C1 segment of cervical spinal cord (tissue), 14 donors: ENCODE data around the gene TNNT2.
A peak's percentile ranks its signal among the peaks of the same experiment; 100 is the strongest.

ENCODE experiments used
- DNase-seq, 14 donors: peaks; one replicate each; lab custom pipeline; 2025; lab: John Stamatoyannopoulos, UW

TNNT2 gene

DNA sequence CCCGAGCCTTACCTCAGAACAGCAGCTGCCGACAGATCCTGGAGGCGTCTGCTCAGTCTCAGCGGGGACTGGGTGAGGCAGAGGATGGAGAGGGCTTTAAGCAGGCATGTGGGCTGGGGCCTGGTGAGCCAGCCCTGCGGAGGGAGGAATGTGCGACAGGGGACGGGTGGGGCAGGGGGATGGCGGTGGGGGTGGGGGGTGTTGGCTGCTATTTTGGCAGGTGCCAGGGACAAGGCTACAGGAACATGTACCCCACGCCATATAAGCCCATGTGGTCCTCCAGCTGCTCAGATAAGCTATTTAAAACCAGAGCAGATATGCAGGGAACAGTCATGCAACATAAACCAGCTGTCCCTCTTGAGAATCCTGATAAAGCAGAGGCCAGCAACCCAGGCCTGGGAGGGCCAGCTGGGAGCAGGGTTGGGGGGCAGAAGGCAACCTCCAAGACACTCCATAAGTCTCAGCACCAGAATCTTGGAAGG is at the start of gene TNNT2:
Gene TNNT2, minus strand, starts transcription at position 70 of the 482 bp plus-strand sequence. CDS start 4,426 bp downstream, outside the sequence.
- no peak for DNase-seq

DNA sequence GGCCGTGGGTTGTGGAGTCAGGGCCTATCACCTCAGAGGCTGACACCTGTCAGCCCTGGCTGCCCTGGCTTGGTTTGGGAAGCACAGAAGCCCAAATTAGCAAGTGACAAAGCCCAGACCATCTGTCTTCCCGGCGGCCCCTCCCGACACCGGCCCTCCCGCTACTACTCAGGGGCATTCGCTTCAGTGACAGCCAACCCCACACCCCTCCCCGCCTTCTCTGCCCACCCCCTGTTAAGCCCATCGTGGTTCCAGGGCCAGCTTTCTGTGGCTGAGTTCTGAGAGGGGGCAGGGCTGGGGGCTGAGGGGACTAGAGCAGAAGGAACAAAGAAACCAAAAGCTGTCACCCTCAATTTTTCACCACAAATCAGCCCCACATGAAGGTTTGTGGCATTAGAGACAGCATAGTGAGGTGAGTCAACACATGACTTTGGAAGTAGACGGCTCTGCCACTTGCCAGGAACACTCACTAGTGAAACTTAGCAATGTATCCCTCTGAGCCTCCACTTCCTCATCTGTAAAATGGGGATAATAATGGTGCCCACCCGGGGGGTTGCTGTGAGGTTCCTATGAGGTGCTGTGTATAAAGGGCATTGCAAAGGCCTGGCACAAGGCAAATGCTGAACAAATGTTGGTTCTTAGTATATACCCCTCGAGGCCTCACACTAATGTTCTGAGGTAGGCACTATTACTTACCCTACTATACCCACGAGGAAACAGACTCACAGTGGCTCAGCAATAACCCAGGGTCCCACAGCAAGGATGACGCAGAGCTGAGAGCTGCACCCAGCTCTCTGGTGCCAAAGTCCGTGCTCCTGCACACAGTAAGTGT is 49.2 kb upstream of the TNNT2 start:
- DNase-seq, result peak in 3 of 14 donors; percentile 10 to 95 (median 40)

DNA sequence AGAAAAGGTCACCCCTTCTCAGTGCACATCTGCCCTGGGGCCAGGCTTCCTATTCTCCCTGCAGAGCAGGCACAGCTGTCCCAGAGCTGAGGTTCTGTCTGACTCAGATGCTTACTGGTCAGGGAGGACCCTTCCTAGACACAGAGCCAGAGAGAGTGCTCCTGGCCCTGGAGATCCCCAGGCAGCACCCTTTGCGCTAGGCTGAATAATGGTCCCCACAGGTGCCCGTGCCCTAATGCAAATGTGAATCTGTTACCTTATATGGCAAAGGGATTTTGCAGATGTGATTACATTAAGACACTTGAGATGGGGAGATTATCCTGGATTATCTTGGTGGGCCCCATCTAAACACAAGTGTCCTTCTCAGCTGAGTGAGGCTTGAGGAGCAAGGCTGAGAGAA is 46.7 kb upstream of the TNNT2 start:
- DNase-seq, result no peak

DNA sequence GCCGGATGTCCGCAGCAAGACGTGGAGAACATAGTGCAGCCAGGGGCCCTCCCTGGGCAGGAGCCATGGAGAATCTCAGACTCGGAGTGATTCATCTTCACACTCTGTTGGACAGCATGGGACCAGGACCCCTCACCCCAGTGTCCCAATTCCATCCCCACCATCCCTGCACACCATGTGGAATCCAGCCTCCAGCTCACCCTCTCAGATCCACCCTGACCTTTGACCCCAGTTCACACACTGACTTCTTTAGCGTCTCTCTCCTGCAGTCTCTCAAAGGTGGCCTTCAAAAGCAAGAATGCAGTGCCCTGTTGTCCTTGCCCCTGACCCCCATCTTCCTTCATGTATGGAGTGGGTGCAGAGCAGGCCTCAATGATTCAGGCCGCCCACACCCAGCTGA is 46.2 kb upstream of the TNNT2 start:
- DNase-seq, result no peak

DNA sequence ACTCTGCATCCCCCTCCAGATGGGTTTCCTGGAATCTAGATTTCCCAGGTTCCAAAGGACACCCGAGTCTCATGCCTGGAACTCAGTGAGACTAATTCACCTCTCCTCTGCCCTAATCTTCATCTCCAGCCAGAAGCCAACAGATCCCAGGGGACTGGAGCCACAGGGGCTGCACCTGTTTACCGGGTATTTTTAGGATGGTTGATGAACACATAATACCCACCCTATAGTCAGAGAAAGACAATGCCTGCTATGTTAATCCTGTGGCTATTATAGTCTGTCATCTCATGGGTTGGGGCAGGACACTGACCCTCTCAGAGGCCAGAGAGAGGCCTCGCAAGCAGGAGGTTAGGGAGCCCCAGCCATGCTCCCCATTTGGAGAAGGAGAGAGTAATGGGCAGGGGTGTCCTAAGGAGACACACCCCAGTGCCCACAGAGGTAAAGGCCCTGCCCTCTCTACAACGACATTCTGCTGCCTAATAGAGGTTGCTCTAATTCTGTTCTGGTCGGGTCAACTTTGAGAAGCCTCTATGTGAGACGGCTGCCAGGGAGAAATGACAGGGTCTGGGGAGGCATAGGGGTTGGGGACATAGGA is 45.1 kb upstream of the TNNT2 start:
- DNase-seq, result no peak

DNA sequence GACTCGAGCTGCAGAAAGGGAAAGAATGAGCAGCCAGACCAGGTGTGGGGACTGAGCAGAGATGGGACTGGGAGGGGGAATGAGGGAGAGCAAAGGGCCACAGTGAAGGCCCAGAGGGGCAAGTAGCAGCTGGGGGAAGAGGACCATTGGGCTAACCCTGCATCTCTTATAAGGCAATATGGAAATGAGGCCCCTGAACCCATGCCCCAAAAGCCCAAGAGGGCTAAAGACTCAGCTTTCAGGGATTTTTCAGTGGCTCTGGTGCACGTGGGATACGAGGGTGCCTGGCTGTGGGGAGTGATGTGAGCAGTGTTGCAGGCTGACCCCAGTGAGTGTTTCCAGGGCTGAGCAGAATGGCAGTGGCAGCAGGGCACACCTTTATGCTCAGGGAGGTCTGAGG is 44.5 kb upstream of the TNNT2 start:
- no peak for DNase-seq

DNA sequence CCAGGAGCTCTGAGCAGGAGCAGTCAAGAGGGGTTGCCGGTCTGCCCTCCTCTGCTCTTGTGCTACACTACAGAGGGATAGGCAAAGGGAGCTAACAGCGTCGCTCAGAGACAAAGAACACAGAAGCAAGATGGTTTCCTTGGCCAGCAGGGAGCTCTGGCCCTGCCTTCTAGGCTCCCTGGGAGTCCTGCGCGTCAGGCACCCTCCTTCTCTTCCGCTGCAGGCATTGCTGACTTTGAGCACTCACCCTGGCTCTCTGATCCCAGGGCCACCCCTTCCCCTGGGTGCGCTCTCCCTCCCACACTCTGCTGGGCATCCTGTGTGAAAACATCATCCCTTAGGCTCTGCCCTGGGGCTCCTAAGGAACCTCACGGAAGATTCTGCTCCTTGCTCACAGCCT is 43.6 kb upstream of the TNNT2 start:
- DNase-seq, result no peak

DNA sequence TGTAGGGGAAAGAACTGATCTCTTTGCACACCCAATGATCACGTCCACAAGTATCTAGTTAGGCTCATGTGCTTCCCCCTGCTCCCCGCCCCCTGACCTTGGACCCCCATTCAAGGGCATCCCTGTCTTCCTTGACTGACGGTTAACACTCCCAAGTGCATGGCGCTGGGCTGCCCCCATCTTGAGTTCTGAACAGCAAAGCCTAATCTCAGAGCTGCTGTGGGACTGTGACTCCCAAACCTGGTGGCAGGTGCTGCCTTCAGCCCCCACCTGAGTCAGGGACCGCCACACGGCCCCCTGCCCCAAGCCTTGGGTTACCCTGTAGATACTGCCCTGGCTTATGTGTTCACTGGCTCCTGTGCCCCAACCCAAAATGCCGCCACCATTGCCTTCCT is 43.1 kb upstream of the TNNT2 start:
- DNase-seq, result no peak

DNA sequence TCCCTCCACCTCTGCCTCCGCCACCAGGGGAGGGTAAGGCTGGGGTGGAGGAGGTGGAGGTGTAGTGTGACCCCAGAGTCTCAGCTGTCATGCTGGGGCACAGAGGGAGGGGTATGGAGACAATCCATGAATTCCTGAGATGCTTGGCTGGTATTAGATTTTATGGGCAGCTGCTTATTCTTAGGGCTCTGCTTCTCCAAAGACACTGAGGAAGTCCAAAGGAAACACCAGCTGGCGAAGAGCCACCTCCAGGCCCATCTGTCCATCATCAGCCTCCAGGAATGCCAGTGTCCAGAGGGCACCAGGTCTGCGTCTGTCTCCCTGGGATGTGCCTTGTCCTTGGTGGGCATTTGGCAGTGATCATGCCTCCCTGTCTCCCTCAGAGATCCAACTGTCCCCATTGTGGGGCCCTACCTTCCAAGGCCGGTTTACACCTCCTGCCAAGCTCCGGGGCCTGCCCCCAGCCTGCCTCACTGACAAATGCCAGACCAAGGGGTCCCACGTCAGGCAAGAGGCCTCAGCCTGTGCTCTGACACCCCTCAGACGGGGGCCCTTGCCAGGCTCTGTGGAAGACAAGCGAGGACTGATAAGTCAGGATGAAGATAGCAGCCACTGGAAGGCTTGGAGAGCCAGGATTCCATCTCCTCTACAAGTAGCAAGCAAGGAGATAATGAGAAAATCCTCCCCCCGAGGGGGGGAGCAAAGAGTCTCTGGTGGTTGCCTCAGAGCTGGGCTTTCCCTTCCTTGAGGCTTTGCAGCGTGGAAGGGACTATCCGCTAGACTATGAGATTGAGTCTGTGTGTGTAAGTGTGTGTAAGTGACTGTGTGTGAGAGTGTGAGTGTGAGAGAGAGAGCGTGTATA is 42.5 kb upstream of the TNNT2 start:
- no peak for DNase-seq

DNA sequence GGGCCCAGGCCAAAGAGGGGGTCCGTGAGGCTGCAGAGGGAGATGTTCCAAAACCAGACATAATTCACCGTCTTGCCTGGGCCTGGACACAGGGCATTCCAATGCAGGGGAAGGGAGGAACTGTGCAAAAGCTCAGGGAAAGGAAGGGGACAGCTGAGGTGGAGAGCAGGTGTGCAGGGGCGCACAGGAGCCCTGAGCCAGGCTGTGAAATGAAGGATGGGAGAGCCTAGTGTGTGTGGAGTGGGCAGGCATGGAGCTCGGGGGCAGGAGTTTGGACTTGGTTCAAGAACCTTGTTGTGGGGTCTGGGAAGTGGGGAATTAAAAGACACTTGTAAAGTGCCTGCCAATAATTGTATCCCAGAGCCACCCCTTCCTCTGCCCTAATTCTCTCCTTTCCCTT is 41.8 kb upstream of the TNNT2 start:
- DNase-seq, result no peak

DNA sequence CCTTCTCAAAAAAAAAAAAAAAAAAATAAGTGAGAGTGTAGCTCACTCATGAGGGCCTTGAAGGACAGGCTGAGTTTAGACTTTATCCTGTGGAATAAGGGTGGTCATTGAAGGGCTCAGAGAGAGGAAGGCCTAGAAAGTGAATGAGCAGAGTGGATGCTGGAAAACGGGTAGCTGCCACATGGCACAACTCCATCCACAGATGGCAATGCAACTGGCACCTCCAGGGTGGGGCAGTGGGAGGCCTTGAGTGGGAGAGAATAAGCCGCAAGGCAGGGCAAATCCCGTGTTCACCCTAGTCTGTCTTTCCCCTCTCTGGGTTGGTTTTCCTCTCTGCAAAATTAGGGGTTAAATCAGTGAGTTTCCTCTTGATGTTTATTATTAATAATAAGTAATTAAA is 41.0 kb upstream of the TNNT2 start:
- peak in 1 of 14 donors; percentile 39 for DNase-seq

DNA sequence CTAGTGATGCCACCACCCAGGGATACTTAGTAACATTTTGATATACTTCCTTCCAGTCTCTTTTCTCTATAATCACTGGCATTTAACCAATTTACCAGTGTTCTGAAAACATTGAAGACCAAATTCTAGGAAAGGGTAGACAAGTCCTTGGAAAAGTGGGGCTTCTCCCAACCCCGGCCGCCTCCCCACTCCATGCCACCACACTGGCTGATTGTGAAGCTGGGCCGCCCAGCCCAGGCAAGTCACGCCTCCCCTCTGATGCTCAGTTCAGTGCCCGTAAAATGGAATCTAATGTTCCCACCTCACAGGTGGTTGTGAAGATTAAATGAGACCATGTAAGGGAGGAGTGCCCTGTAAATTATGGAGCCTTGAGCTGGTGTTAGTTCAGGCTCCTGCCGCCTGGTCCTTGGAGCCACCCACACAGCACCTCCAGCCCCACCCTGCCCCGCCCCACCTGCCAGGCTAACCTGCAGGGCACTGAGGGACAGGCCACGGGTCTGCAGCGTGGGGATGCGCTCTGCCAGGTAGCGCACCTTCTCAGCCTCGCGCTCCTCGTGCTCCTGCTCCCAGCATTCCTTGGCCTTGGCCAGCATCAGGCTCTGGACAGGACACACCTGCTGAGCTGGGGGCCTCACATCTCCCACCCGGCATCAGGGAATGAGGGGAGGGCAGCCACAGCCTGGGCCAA is 36.7 kb upstream of the TNNT2 start:
- DNase-seq, result no peak

DNA sequence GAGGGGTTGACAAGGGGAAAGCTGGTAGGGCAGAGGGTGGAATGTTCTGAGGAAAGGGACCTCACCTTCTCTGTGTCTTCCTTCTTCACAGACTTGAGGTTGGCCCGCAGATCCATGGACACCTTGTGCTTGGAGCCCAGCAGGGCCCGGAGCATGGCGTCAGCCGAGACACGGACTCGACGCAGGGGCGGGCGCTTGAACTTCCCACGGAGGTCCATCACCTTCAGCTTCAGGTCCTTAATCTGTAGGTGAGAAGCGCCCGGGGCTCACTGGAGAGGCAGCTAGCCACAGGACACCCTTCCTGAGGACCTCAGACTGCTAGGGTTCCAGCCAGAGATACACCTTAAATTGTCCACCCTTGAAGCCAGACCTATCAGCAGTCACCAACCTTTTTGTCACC is 33.8 kb upstream of the TNNT2 start:
- DNase-seq, result no peak

DNA sequence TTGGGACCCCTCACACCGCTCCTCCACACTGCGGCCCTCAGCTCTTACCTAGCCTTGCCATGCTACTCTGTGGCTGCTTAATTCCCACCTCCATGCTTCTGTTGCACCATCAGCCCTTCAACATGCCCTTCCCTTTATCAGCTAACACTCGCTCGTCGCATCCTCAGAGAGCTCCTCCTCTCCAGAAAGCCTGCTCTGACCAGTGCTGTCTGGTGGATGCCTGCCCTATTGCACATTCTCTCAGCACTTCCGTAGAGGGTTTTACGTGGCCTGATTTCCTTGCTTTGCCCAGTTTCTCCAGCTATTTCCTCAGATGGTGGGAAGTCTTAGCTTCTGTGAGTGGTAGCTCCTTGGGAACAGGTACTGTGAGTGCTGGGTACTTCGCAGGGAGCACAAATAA is 32.0 kb upstream of the TNNT2 start:
- DNase-seq, result no peak

DNA sequence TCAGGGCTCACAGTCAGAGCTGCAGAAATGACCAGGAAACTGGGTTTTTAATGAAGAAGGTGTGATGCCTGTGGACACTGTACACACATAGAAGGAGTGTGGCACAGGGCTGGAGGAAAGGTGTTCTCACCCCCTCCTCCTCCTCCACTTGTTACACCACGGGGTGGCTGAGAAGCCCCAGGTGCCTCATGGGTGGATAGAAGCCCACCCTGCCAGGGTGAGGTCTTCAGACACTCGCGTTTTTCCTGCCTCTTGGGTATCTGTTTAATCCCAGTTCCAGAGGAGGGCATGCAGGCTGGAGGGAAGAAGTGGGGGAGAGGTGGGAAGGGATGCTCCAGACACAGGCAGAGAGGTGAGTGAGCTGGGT is 31.3 kb upstream of the TNNT2 start:
- DNase-seq, result no peak

DNA sequence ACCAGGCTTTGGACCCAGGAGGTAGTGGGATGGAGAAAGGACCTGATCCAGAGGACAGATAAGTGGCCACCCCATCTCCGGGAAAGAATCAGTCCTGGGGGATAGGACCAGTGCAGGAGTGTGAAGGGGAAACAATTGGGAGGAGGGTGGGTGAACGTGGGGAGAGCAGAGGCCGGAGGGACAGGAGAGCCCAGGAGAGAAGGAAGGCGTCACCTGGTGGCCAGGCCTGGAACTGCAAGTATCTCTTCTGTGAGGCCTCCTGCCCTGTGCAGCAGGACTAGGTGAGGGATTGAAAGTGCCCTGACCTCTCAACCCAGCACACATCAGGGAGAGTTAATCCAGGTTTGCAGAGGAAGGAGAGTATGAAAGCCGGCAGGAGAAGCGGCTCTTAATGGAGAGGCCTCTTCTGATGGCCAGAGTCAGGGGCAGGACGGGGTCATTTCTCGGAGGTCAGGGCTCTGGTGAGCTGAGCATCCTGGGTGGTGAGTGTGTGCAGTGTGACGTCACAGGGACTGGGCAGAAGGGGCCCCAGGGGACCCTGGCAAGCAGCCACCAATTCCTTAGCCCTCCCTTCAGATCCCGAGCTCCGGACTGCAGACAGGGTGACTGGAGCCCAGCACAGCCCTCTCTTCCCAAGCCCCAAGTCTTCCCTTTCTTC is 30.8 kb upstream of the TNNT2 start:
- DNase-seq, result peak in 9 of 14 donors; percentile 5 to 67 (median 22)

DNA sequence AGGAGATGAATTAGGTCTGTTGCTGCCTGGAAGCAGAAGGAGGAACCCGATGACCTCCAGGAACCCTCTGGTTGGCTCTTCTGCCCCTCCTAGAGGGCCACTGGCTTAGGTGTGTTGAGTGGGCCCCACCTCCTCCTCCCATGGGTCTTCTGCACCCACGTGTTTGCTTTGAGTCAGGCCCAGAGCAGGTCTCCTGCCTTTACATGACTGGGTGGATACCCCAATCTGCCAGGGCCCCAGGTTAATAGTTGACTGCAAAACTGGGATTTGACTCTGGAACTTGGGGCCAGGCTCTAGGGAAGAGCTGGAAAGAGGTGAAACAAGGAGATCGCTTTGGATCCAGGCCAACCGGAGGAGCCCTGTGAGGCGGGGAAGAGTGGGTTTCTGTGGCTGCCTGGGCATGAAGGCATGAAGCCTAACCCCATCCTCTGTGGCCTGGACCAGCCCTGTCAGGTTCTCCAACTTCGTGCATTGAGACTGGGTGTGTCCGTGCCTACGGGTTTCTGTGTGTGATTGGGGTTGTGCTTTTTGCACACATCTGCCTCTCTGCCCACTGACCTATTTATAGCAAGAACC is 29.4 kb upstream of the TNNT2 start:
- no peak for DNase-seq

DNA sequence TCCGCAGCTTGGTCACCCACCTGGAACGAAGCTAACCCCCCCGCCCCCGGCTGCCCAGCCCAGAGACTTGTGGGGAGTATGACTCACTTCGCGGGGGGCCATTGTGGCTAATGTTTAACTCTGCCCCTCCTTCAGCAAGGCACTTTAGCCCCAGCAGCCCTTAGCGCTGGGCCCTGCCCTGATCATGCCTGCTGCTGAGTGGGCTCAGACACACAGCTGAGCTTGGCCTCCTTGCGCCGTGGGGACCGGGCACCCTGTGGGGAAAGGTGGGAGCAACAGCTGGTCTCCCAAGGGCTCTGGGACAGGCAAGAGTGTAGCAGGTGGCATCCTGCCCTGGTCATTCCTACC is 28.0 kb upstream of the TNNT2 start:
- no peak for DNase-seq

DNA sequence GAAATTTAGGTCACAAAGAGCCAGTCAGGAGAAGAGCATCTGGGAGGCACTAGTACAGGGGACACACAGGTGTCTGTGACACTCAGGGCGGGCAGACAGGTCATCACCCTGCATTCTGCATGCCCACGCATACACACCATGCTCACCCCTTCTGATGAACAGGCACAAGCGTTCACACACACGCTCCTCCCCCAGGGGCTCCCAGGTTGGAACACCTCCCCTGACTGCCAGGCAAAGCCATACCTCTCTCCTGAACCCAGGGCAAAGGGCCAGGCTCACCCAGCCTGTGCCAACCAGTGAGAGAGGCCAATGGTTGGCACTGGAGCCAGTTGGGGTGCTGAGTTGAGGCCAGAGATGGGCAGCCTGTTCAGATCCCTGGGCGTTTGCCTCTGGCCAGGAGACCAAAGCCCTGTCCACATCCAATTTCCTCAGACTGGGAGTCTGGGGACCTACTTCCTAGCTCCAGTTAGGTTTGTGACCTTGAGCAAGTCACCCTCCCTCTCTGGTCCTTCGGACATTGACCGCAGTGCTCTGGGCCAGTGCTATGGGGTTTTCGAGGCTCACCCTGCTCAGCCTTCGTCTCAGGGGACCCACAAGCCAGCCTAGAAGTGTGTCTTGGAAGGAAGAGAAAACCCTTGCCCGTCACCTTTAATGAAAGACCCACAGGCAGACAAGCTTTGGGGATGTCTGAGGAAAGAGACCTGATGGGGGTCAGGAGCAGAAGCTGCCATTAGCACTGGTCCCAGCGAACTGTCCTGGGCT is 27.4 kb upstream of the TNNT2 start:
- no peak for DNase-seq

DNA sequence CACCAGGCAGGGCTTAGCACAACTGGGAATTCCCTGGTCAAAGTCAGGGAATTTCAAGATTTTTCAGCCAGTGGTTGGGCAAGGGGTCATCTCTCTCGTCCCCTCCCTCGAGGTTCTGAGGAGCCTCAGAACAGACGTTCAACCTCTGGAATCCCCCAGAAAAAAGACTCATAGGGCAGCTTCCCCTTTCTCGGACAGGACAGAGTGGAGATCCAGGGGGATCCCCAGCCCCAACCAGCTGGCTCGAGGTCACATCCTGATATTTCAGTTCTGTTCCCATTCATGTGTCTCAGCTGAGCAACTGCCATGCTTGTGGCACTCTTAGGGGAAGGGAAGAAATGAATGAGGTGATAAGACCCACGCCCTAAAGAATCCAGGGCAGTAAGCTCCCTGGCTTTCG is 26.6 kb upstream of the TNNT2 start:
- no peak for DNase-seq
